GM19397 (cell line): ENCODE data around the gene UBXN10.
"Not testable (repeated sequence)": the region's sequence is repeated elsewhere in the genome, so short reads cannot be mapped to it uniquely, and the experiment has no call there.

Source experiments
- ATAC-seq: cut with Tn5 transposase; IDR thresholded peaks from one replicate; pipeline ENCODE4 v1.9.1; 2021; ENCODE audit warnings: mild to moderate bottlenecking, moderate library complexity; ENCODE audit not compliant: unreplicated experiment

The UBXN10 gene

GRCh38 chr1:20199403-20199802 lies 13.5 kb downstream of the UBXN10 start:
- ATAC-seq = no peak

DNA sequence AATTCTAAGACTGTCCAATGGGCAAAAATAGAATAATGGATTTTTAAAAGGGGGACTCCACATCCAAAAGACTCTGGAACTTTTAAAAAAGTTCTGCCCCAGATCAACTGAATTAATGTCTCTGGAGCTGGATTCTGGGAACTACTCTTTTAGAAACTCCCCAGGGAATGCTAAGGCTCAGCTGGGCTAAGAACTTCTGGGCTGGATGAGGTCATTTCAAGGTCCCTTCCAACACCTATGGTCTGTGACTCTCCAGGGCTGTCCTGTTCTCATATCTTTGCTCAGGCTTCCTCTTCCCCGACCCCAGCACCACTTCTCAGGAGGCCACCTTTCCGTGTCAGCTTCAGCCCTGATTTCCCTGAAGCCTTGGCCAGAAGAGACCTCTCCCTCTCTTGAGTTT lies 13.9 kb downstream of the UBXN10 start:
- ATAC-seq = no peak

DNA sequence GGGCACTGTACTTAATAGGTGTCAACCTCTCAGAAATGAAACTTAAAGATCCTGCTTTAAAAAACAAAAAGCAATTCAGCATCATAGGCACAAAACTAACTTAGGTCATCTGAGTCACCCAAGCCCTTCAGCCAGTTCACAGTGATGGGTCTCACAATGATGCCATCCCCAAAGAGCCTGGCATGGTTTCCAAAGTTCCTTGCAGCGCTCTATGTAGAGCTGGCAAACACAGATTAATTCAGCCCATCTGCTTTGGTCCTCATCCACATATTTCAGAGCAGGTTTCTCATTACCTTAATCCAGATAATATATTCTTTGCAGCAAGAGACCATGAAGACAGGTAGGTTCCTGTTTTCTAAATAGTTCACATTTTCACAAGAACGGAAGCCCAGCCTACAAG lies 15.1 kb downstream of the UBXN10 start:
- ATAC-seq = no peak

DNA sequence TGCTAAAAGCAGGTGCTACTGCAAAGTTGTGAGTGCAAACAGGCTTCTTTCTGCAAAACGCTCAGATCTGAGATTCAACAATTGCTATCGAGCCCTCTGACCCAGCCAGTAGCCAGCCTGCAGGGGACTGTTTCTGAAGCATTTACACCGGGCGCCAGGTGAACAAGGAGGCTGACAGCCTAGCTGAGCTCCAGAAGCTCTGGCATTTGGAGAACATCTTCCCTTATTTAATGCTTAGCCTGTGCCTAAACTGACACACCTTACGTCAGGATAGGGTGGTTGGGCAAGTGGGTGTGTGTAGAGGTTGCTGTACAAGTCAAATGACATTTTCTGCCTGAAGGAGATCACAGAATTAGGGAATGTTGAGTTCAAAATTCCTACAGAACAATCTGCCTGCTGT lies 16.3 kb downstream of the UBXN10 start:
- no peak for ATAC-seq

GRCh38 chr1:20207546-20207945 lies 21.6 kb downstream of the UBXN10 start:
- ATAC-seq = no peak

GRCh38 chr1:20209471-20209870 lies 23.6 kb downstream of the UBXN10 start:
- no peak for ATAC-seq

- no peak for ATAC-seq
These were observed 25.0 kb downstream of the UBXN10 start for GRCh38 chr1:20210736-20211460.

DNA sequence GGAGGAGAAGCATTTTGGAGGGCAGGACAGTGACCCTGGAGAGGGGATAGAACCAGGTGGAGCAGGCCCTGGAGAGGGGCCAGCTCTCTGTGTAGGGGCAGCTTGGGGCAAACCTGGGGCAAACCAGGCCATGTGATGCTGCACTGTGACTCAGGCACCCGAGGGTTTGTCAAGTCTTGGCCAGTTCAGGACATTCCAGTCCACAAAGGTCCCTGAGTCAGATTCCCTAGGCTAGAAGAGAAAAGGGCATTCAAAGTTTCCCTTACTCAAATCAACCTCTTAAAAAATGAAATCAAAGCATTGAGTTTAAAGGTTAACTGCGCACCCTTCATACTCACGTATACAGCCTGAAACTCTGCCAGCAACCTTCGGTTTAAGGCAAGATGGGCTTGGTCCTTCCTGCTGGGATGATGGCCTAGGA lies 25.6 kb downstream of the UBXN10 start:
- no peak for ATAC-seq

DNA sequence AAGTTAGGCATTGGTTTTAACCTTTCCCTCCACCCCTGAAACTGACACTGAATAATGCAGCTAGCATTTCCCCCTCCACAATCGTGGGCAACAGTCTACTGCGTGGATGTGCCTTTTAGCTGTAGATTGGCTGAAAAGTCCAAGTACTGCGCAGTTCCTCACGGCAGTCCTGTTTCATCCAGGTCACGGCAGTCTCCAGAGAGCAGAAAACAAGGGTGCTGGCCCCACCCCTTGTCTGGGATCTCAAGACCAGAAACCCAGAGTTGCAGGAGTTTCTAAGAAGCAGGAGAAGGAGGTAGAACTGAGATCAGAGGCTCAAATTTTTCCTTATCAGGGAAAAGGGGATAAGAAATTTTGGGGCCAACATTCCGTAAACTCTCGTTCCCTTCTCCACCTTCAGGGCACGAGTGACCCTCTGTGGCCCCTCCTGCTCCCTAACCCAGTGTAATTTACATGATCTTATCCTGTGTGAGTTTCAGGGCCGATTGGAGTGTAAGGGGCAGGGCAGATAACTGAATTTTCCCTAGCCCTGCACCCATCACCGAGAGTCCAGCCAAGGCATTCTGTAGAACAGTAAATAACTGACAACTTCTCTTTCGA lies 26.3 kb downstream of the UBXN10 start:
- no peak for ATAC-seq

DNA sequence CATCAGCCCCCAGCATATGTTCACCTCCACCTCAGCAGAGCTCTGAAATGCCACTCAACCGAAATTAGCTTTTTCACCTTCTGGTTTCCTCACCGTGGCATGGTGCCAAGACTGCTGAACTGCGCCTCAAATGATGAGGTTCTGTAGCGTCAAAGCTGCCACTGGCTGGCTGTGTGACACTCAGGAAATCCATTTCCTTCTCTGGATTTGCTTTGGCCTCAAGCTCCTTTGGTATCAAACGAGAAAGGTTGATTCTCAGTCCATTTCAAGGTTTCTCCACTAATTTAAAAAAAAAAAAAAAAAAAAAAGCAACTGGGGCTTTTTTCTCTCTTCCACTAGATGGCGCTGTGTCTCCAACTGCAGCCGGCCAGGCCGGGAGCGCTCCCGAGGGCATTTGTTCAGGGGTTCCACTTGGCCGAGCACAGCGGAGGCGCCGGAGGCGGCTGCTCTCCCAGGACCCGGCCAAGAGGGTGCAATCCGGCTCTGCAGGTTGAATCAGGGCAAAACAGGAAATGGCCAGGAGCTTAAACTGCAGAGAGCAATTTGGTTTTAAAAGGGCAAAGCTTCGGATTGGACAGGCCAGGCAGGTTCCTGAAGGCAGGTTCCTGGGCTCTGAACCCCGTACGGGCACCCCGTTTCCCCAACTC lies 26.9 kb downstream of the UBXN10 start:
- no peak for ATAC-seq

GRCh38 chr1:20215716-20216115 lies 29.8 kb downstream of the UBXN10 start:
- ATAC-seq = no peak

- ATAC-seq = no peak
These were observed 30.7 kb downstream of the UBXN10 start for GRCh38 chr1:20216574-20216973.

DNA sequence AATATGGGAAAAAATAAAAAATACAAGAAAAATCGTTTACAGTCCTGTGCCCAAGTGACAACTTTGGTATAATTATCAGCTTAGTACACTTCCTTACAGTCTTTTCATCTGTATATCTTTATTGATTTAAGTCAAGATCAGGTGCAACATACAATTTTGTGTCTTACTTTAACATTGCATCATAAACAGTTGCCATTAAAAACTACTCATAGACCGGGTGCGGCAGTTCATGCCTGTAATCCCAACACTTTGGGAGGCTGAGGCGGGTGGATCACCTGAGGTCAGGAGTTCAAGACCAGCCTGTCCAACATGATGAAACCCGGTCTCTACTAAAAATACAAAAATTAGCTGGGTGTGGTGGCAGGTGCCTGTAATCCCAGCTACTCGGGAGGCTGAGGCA lies 33.2 kb downstream of the UBXN10 start:
- ATAC-seq = not testable (repeated sequence)

DNA sequence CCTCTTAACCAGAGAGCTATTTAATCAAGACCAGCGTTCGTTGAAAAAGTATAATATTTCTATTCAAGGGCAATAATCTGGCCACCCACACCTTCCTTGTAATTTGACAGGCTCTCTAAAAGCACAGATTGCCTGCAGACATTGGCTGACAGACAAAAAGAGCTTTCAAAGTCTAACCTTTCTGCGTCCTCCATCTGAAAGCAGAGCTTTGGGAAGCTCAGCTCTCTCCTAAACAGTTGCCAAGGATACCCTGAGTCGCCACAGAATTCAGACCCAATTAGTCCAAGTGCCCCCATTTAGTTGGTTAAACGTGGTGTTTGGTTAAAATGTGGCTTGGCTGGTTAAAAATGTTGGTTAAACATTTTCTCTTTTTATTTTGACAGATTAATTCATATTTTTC lies 34.1 kb downstream of the UBXN10 start:
- ATAC-seq = no peak

GRCh38 chr1:20223106-20223505 lies 37.2 kb downstream of the UBXN10 start:
- no peak for ATAC-seq

DNA sequence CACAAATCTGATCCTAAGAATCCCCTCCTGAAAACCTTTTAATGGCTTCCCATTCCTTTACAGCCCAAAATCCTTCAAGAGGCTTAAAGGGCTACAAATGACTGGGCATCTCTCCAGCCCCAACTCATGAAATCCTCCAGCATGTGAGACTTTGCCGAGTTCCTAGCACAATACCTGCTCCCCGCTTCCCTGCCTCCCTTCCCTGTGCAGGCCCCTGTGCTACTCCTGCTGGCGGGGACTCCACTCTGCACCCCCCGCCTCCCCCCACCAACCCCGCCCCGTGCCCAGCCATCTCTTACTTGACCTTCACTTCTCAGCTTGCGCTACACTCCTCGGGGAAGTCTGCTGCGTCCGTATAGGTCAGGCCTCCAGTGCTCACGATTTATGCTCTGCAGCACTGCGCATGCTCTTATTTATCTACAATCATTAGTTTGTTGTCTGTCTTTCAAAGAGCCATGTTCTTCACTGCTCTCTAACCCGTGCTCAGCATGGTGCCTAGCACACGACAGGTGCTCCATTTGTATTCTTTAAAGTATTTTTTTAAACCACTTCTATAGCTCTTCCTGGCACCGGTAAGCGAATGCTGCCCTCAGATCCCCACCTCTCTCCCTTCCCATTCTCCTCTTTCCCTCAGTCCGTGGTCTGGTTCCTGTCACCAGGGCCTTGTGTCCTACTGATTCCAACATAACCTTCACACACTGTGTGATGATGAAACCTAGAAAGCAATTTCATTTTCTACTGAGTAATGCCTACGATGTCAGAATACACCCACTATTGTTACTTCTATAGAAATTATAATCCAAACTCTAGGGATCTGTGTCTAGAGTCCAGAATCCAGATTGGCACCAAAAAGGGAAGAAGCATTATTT lies 37.9 kb downstream of the UBXN10 start:
- no peak for ATAC-seq

GRCh38 chr1:20224546-20224945 lies 38.6 kb downstream of the UBXN10 start:
- no peak for ATAC-seq

DNA sequence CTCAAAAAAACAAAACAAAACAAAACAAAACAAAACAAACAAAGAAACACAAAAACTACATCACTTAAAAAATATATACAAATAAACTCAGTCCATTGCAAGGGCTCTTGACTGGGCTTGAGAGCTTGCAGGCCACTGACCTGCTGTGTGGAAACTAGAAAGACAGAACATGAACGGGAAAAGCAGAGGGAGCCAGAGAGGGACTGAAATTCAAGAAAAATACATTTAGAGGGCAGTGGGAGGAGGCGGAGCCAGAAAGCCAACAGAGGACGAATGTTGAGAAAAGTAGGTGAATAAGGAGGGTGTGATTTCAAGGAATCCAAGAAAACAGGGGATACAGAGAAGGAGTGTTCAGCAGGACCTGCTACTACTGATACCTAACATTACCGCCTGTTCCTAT lies 41.8 kb downstream of the UBXN10 start:
- no peak for ATAC-seq

DNA sequence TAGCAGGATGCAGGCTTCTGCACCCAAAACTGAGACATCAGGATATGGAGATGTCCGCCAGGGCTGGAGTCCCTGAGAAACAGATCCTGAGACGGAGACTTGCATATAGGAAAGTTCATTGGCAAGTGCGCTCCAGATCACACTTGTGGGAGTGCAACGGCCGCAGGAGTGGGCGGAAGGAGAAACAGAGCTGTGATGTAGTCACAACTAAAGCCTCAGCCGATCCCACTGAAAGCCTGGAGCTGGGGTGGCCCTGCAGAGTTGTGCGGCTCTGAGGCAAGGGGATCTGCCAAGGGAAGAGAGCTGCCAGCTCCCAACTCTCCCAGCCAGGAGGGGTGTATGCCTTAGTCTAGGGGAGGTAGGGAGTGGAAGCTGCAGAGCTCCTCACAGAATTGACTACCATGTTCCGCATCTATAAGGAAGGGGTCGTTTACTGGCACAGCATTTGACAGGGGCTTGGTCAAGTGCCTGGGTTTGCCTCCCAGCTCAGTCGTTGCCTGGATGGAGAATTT lies 42.5 kb downstream of the UBXN10 start:
- ATAC-seq = no peak

GRCh38 chr1:20229171-20229570 lies 43.3 kb downstream of the UBXN10 start:
- no peak for ATAC-seq

DNA sequence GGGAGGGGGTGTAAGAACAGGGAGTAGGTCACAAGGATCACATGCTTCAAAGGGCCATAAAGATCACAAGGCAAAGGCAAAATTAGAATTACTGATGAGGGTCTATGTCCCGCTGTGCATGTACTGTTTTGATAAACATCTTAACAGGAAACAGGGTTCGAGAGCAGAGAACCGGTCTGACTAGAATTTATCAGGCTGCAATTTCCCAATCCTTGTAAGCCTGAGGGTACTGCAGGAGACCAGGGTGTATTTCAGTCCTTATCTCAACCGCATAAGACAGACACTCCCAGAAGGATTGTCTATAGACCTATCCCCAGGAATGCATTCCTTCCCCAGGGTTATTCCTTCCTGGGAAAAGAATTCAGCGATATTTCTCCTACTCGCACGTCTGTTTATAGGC lies 46.7 kb downstream of the UBXN10 start:
- ATAC-seq = not testable (repeated sequence)
